GM18907 (cell line): Measurements from ENCODE around the gene EIF4E1B.

Experiments
- ATAC-seq: cut with Tn5 transposase; IDR thresholded peaks from one replicate; pipeline ENCODE4 v1.9.1; 2021; ENCODE audit warnings: mild to moderate bottlenecking, moderate library complexity; ENCODE audit not compliant: unreplicated experiment

EIF4E1B gene

DNA sequence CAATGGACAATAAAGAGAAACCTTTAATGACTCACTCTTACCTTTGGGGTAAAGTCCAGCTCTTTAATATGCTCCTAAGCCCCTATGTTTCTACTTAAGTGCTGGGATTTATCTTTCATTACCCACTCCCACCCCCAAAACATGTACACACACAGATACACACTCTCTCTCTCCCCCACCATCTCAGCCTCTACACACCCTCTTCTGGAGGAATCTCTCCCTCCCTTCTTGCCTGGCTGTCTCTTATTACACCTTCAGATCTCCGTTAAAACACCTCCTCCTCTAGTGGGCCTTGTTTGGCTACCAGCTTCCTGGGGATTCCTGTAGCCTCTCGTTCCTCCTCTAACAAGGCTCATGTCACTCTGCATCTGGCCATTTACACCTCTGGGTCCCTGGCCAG is 27.4 kb upstream of the EIF4E1B start:
- ATAC-seq, result no peak

DNA sequence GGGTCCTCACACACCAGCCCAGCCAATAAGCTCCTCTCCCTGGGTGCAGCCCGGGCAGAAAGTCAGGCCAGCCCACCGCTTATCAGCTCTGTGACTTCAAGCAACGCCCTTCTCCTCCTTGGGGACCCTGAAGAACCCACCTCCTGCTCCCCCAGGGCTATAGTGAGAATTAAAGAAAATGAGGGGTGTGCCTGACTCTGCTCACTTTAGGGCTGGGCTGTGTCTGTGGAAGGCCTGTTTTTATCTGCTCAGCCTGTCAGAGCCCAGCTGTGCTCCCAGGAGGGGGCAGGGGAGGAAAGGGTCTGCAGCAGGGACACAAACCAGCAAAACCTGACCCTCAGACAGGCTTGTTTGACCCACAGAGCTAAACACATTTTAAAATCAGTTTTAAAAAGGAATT is 24.4 kb upstream of the EIF4E1B start:
- ATAC-seq, result no peak

DNA sequence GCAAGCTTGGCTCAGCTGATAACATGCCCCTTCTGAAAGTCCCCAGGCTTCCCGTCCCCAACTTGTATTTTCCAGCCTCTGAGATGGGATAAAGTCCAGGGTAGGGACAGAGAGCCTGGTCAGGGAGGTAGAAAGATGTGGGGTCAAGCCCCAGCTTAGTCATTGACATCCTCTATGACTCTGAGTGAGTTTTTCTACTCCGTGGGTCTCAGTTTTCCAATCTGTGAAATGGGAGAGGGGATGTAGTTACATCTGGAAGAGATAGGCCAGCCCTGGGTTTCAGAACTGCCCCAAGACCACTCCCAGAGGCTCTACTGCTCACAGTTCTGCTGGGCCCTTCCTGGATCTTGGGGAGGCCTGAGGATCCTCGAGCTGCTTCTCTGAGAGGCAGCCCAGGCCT is 23.6 kb upstream of the EIF4E1B start:
- no peak for ATAC-seq

DNA sequence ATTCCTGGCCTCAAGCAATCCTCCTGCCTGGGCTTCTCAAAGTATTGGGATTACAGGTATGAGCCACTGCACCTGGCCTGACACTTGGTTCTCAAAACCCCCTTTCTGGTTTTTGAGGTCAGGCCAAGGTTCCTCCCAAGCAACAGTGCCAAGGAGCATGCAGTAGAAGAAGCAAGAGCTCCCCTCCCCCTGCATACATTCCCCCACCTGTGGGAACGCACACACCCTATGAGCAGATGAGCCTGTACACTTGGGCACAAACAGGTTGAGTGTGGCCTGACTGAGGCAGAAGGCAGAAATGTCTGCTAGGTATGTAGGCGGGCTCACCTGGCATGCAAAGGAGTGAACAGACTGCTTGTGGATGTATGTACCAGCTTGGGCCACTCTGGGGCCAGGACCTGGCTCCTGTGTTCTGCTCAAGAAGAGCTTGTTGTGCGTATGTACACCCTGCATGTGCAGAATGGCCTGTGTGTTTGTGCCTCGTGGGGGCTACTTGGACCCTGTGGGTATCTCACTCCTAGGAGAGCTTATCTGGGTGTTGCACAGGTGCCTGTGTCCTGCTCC is 22.3 kb upstream of the EIF4E1B start:
- no peak for ATAC-seq

DNA sequence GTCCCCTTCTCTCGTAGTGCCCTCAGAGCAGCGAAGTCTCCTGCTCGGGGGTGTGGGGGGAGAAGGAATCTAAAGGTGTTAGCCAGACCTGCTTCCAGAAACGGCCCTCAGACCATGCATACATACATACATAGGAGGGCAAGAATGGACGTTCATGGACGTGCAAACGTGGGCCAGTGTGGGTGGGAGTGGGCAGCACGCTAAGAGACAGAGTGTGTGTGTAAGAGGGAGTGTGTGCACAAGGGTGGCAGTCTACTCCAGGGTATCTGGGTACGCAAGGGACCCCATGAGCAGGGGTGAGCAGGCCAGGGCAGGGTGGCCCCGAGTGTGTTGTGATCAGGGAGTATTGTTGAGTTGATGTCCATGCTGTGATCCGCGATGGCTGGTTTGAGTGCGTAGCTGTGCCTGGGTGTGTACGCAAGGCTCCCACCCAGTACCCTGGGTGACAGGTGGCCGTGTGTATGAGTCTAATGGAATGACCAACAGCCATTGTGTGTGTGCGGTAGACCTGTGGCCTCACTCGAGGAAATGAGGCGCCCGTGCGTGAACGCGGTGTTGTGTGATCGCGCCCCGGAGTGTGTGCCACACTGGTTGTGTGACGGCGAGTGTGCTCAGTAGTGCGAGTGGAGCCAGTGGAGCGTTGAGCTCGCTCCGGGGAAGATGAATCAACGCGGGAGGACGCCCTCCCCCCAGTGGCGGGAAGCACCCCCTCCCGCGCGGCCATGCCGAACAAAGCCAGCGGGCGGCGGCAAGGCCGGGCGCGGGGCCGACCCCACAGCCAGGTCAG is 21.3 kb upstream of the EIF4E1B start:
- ATAC-seq, result peak; percentile 16

DNA sequence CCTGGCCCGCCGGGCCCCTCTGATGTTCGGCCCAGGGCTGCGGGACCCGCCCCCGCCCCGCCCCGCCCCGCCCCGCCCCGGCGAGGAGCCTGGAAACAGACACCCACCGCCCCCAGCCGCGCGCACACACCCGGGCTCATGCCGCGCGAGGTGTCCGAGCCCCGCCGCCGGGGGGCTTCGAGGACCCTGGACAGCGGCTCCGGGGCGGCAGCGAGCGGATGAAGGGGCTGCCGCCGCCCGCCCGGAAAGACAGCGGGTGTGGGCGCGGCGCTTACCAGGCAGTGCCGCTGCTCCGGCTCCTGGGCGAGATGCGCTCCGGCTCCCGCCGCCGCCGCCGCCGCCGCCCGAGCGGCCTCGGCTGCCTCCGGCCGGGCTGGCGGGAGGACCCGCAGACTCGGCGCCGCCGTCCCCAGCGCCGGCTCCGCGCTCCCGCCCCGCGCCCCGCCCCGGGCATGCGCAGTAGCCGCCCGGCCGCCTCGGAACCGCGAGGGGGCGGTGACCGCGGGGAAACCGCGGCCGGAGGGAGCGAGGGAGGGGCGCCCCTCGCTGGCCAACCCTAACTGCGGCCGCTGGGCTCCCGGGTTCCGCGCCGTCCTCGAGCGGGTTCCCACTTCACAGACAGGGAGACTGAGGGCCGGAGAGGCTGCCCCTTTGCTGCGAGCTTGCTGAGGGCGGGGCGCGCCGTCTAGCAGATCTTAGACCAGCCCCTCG is 20.6 kb upstream of the EIF4E1B start, which contains the start of gene GPRIN1:
GPRIN1 (minus strand) TSS at position 433 of the 711 bp plus-strand sequence. CDS start 10,322 bp downstream, outside the sequence.
- peak; percentile 74 for ATAC-seq

DNA sequence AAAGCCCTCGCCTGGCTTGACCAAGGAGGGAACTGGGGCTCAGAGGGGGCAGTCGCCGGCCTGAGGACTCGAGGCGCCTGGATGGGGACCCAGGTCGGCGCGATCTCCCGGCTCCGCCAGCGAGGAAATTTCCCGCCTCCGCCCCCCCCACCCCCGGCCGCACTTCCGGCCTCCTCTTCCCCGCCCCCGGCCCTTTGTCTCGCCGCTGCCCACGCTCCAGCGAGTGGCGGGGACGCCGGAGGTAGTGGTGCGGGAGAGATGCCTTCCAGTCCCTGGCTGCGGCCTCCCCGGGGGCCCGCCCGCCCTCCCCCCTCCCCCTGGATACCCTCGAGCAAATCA is 20.1 kb upstream of the EIF4E1B start:
- ATAC-seq, result peak; percentile 35

DNA sequence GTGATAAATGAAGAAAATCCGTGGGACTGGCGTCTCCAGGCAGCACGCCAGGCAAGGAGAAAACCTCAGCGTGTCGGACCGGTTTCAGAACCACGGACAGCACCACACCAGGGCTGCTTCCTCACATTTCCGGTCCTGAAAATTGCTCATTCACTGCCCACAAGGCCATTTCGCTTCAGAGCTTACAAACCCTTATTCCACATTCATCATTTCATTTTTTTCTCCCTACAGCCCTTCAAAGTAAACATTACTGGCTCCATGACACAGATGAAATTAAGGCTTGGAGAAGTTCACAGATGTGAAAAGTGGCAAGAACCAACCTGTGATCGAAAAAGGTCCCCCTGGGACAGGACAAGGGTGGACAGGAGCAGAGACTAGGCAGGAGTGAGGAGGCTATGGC is 19.0 kb upstream of the EIF4E1B start:
- no peak for ATAC-seq

DNA sequence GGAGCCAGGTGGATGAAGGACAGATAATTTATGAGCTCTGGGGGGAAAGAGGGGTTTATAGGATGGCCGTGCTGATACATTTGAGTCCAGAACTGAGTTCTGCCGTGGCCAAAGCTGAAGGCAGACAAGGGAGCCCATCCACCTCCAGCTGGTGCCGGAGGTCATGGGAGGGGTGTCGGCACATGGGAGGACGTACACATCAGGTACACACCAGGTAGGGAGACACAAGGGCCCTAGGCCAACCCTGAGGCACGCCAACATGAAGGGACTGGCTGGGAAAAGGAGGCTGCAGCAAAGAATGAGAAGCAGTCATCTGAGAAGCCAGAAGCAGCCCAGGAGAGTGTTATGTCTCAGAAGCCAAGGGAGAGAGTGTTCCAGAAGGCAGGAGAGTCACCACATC is 18.5 kb upstream of the EIF4E1B start:
- no peak for ATAC-seq

DNA sequence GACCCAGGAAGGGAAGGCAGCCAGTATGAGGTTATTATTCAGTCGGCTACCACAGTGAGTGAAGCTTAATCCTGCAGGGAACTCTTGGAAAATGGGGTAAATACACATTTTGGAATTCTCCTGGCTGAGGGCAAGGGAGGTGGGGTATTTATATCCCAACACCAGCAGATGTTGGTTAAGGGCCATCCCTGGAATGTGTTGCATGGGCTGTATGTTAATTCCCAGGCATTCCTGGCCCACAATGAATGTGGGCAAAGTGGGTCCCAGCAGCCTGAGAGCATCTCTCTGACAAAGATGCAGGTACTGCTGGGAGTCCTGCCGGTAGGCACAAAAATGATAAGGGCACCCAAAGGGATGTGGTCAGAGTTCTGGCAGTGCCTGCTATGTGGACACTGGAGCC is 17.6 kb upstream of the EIF4E1B start:
- no peak for ATAC-seq

DNA sequence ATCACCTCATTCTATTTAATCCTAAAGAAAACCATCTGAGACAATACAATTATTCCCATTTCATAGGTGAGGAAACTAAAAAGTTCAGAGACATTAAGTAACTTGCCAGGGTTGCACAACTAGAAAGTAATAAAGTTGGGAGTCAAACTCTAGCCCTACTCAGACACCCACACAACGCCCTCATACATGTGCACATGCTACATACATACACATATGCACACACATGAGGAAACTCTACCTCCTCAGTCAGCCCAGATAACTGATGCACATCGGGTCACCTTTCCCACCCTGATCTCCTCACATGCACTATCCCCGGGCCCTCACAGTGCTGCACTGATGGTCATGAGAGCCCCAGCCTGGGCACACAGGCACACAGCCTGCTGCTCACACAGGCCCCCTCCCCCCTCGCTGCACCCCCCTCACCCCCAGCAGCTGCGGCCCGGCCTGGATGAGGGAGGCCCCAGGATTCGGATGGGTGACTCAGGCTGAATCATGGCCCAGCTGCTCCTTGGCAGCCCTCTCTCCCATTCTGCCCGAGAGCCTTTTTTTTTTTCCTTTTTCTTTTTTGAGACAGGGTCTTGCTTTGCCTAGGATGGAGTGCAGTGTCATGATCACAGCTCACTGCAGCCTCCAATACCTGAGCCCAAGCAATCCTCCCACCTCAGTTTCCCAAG is 15.5 kb upstream of the EIF4E1B start:
- ATAC-seq, result no peak

DNA sequence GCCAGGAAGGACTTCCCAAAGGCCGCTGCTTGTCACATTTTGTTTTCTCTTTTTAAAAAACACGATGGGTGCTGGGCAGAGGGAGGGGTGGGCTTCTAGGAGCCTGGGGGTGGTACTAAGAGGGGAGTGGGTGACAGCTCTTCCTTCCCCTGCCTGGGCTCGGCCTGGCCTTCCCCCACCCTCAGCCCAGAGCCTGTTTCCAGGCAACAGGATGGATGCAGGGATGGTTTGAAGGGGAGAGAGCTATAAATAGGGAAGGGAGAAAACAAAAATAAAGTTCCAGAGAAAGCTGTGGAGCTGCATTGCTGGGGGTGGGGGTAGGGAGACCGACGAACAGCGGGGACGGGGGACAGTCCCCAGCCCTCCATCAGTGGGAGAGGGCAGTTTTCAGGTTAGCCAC is 14.0 kb upstream of the EIF4E1B start:
- no peak for ATAC-seq

DNA sequence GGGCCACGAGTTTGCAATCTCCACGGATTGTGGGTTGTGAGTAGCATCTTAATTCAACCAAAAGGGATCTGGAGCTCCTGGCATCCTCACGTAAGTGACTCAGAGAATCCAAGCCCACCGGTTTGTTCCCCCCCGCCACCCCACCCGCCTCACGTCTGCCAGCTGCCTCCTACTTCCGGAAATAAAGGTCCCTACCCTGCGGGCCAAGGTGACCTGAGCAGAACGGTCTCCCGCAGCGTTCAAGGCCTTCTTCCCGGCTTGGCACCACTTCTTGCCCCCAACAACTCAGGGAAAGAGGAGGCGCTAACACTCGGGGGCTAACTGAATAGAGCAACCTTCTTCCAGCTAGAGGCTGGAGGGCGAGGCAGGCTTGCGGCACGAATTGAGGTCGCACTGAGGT is 11.7 kb upstream of the EIF4E1B start:
- ATAC-seq, result no peak

DNA sequence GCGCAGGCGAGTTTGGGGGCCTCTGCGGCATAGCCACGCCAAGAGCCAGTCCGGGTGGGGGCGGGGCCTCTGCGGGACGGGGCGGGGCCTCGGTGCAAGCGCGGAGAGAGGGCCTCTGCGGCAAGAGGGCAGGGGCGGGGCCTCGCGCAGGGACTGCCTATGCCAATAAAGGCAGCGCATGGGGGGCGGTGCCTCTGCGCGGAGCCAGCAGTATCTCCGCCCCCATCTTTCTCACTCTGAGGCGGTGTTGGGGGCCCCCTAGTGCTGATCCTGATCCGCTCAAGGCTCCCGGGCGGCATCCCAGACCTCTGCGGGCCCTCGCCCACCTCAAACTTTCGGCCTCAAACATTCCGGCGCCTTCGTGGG is 11.3 kb upstream of the EIF4E1B start:
- peak; percentile 76 for ATAC-seq

DNA sequence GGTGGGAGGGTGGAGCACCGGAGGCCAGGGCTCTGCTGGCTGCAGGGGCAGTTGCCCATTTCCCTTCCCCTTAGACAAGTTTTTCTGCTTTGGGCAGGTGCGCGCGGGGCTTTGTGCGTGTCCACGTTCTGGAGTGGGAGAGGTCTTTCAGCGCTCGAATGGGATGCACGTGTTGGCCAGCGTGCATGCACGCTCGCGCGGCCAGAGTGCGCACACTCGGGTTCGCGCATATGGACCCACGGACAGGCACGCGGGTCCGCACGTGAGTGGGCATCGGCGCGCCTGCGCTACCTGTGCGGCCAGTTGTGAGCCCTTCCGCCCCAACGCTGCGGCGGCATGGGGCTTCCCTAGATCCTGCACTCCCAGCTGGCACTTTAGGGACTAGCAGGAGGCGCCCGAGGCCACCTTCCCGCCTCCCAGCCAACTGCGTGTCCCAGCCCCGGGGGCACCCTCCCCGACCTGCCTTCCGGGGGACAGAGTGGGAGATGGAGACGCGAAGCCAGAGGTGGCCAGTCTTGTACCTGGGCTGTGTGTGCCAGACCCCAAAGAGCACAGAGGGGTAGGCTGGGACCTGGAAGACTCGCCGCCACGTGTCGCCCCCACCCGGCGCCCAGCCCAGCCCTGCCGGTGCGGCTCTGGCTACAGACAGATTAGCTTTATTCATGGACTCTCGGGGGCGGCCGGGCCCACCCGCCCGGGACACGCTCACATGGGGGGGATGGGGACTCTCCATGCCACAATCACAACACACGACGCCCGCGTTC is 10.7 kb upstream of the EIF4E1B start:
- ATAC-seq, result no peak

DNA sequence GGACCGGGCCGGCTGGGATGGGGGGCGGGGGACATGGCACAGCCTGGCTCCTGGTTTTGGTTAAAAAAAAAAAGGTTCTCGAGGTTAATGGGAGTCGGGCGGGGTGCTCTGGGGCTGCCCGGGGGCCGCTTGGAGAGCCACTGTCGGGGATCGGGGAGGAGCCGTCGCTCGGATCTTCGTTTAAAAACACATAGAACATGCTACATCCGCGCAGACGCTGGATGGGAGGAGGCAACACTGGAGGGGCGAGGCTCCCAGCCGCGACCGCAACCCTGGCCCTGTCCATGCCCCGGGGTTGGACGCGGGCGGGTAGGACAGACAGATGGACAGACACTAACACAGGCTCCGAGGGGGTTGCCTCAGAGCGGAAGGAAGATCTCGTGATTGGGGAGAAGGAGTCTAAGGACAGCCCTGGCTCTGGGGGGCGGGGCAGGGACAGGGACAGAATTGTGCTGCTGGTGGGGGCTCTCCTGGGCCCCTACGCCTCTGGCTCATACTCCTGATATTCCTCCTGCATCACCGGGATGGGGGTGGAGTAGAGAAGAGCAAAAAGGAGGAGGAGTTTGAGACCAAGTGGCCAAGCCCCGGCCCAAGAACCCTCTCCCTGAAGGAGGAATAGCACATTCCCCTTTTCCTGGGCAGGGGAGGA is 10.0 kb upstream of the EIF4E1B start:
- ATAC-seq, result no peak

DNA sequence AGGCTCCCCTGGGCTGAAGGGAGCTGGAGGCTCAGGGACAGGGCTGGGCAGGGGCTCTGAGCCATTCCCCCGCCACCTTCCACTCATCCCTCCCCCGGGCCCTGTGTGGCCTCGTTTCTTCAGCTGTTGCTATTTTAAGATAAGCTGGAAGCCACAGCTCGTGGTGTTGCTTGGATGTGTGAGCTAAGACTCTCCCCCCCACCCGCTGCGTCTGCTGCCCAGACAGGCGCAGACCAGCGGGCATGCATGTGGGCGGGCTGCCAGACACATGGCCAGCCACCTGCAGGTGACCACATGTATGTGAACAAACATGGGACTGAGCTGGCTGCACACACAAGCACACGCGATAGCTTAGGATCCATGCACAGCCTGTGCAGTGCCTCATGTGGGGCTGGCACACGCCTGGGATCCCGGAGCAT is 8.8 kb upstream of the EIF4E1B start:
- no peak for ATAC-seq

DNA sequence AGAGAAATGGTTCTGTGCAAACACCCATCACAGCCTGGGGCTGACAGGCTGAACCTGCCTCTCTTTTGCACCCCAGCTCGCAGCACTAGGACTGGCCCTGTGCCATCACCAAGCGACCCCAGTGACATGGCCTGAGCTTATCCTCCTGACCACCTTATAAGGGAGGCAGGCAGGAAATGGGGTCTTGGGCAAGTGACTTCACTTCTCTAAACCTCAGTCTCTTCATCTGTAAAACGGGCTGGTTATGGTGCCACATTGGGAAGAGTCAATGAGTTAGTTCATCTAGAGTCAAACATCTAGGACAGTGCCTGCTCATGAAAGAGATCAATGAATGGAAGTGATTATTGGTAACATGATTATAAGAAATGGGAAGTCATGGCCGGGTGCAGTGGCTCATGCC is 6.3 kb upstream of the EIF4E1B start:
- no peak for ATAC-seq

DNA sequence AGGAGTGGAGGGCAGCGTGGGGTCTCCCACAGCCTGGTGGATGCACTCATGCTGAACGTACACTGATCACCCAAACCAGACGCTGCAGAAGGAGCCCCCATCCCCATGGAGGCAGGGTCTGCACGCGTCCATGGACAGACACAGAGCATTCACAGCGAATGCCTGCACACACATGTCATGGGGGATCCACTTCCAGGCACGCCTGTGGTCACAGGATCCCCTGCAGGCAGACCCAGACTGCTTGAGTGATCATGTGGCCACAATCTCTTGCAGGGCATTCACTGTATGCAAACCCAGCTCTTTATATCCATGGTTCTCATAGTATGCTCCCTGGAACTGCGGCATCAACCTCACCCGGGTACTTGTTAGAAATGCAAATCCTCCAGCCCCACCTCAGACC is 5.5 kb upstream of the EIF4E1B start:
- ATAC-seq, result no peak

DNA sequence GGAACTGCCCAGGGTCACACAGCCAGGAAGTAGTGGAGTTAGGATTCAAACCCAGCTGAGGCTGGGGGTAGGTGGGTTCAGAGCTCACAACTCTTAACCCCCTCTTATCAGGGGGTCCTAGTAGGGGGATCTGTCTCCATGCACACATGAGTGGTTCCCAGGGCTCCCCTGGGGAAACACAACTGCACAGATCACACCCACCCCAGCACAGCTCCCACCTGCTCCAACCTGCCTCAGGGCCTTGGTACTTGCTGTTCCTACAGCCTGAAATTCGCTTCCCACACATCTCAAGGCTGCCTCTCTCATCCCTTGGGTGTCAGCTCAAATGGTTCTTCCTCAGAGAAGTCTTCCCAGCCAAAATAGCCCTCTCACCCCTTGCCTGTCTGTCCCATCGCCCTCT is 5.0 kb upstream of the EIF4E1B start:
- ATAC-seq, result no peak
